HepG2 (cell line): ENCODE data around the gene LIF. TPM values are rescaled to one million over a fixed set of nuclear protein-coding genes. Genes with fewer than 3 reads are reported as not detected.

Source experiments
- ATAC-seq: fragments of 200-7000 bp; cut with Tn5 transposase; 3 replicates; pipeline ENCODE4 v1.9.1; 2020; ENCODE audit warnings: mild to moderate bottlenecking, moderate library complexity
- BruUV-seq: library from RNA; stranded (reverse); fragments of 400-500 nt; replicated peaks from 2 replicates; lab custom pipeline; 2021; lab: Mats Ljungman, UMichigan
- CTCF ChIA-PET: fragments of 300-600 bp; formaldehyde crosslinking; extraction: SDS; loops from one replicate; lab custom pipeline; 2021; ENCODE audit warnings: low total read pairs, inconsistent platforms, low intra/inter-chr PET ratio; lab: Yijun Ruan, JAX
- POLR2A ChIA-PET: fragments of 350-600 bp; sonication (Branson Sonifier 250); formaldehyde crosslinking; loops from one replicate; lab custom pipeline; 2020; ENCODE audit warnings: antibody characterized with exemption, inconsistent platforms; lab: Yijun Ruan, JAX
- DNase-seq: peaks from one replicate; pipeline ENCODE4 v3.0.0-alpha.2; 2015; ENCODE audit warnings: low spot score
- FAIRE-seq: peaks from 3 replicates; lab custom pipeline; 2011; peaks lifted over from hg19 to GRCh38; lab: Jason Lieb, UNC
- H2AFZ ChIP-seq: one replicate; pipeline ENCODE4 v1.6.1; 2011; ENCODE audit warnings: low read length, inconsistent platforms
- H3K27ac ChIP-seq: fragments of 300-600 bp; 3 replicates; pipeline ENCODE4 v1.8.0; 2011; ENCODE audit warnings: mixed run types, mild to moderate bottlenecking, mixed read lengths, low read length, inconsistent platforms; ENCODE audit not compliant: insufficient read depth; ENCODE audit errors: extremely low read length
- H3K27me3 ChIP-seq, 2 experiments: fragments of 200-600 bp in 1 of 2; 2 replicates in 1 of 2; 3 replicates in 1 of 2; pipeline versions ENCODE4 v1.6.0 to v1.8.0; 2011; ENCODE audit warnings: low read length in 2 of 2, mild to moderate bottlenecking in 2 of 2, moderate library complexity in 2 of 2, inconsistent platforms in 1 of 2; ENCODE audit not compliant: insufficient read depth in 2 of 2, control insufficient read depth in 1 of 2
- H3K36me3 ChIP-seq, 2 experiments: fragments of 200-600 bp in 1 of 2; replicated peaks in 1 of 2; 2 replicates in 1 of 2; 3 replicates in 1 of 2; pipeline versions ENCODE4 v1.5.1 to v1.8.0; 2011; ENCODE audit warnings: low read length in 2 of 2, inconsistent platforms in 1 of 2; ENCODE audit not compliant: insufficient read depth in 2 of 2, control insufficient read depth in 1 of 2
- H3K4me1 ChIP-seq: 2 replicates; pipeline ENCODE4 v1.5.1; 2012; ENCODE audit warnings: low read length, inconsistent platforms; ENCODE audit not compliant: insufficient read depth
- H3K4me2 ChIP-seq: 2 replicates; pipeline ENCODE4 v1.6.0; 2011; ENCODE audit warnings: low read depth, low read length, inconsistent platforms
- H3K4me3 ChIP-seq, 3 experiments: fragments of 200-600 bp in 1 of 3; sonication (generic), shearing (Covaris generic) in 1 of 3; replicated peaks in 1 of 3; 2 replicates each; pipeline ENCODE4 v1.5.1; 2011 to 2016; ENCODE audit warnings: low read length in 3 of 3, inconsistent platforms in 2 of 3, low read depth in 2 of 3, mild to moderate bottlenecking in 2 of 3, control low read depth in 1 of 3, mixed read lengths in 1 of 3; ENCODE audit not compliant: insufficient read depth in 1 of 3
- H3K79me2 ChIP-seq: one replicate; pipeline ENCODE4 v1.6.1; 2011; ENCODE audit warnings: low read length, inconsistent platforms; ENCODE audit not compliant: insufficient read depth
- H3K9ac ChIP-seq: 2 replicates; pipeline ENCODE4 v1.6.0; 2011; ENCODE audit warnings: mild to moderate bottlenecking, low read depth, low read length, inconsistent platforms; ENCODE audit not compliant: insufficient read depth
- H3K9me3 ChIP-seq: 2 replicates; pipeline ENCODE4 v1.5.1; 2012; ENCODE audit warnings: mild to moderate bottlenecking, low read length
- H4K20me1 ChIP-seq: 2 replicates; pipeline ENCODE4 v1.6.0; 2011; ENCODE audit warnings: inconsistent platforms, mild to moderate bottlenecking, low read length, moderate library complexity; ENCODE audit not compliant: insufficient read depth
- CENPX ChIP-seq: sonication (generic); formaldehyde crosslinking; IDR thresholded peaks from 2 replicates; pipeline ENCODE4 v1.9.0; 2021; ENCODE audit warnings: mild to moderate bottlenecking, missing genetic modification reagents, moderate library complexity
- DZIP1 ChIP-seq: sonication (generic); formaldehyde crosslinking; IDR thresholded peaks from 2 replicates; pipeline ENCODE4 v1.5.0; 2020; ENCODE audit warnings: mild to moderate bottlenecking, missing genetic modification reagents
- FOXJ3 ChIP-seq: sonication (generic); formaldehyde crosslinking; IDR thresholded peaks from 2 replicates; pipeline ENCODE4 v1.4.0; 2020; ENCODE audit warnings: missing genetic modification reagents, mild to moderate bottlenecking, borderline replicate concordance
- KMT2A ChIP-seq: sonication (generic); formaldehyde crosslinking; IDR thresholded peaks from 2 replicates; pipeline ENCODE4 v1.4.0; 2020; ENCODE audit warnings: missing genetic modification reagents
- MTF1 ChIP-seq: sonication (generic); formaldehyde crosslinking; IDR thresholded peaks from 2 replicates; pipeline ENCODE4 v1.5.0; 2020; ENCODE audit warnings: missing genetic modification reagents
- MZF1 ChIP-seq: sonication (generic); formaldehyde crosslinking; IDR thresholded peaks from 2 replicates; pipeline ENCODE4 v1.8.1; 2023; ENCODE audit warnings: mild to moderate bottlenecking, missing genetic modification reagents, borderline replicate concordance
- NR1H2 ChIP-seq: sonication (generic); formaldehyde crosslinking; IDR thresholded peaks from 2 replicates; pipeline ENCODE4 v1.8.1; 2022; ENCODE audit warnings: low read depth, missing genetic modification reagents, borderline replicate concordance
- PLRG1 ChIP-seq: fragments of 450-650 bp; conservative IDR thresholded peaks from 2 replicates; pipeline ENCODE4 v1.6.1; 2016
- TRAFD1 ChIP-seq: sonication (generic); formaldehyde crosslinking; IDR thresholded peaks from 2 replicates; pipeline ENCODE4 v1.5.1; 2020; ENCODE audit warnings: missing genetic modification reagents, mild to moderate bottlenecking, borderline replicate concordance
- ZBTB2 ChIP-seq: sonication (generic); formaldehyde crosslinking; IDR thresholded peaks from 2 replicates; pipeline ENCODE4 v1.8.0; 2022; ENCODE audit warnings: low read depth, missing genetic modification reagents
- ZNF432 ChIP-seq: sonication (generic); formaldehyde crosslinking; IDR thresholded peaks from 2 replicates; pipeline ENCODE4 v1.5.0; 2020; ENCODE audit warnings: missing genetic modification reagents, mild to moderate bottlenecking, borderline replicate concordance
- ZNF776 ChIP-seq: sonication (generic); formaldehyde crosslinking; IDR thresholded peaks from 2 replicates; pipeline ENCODE4 v1.4.0; 2020; ENCODE audit warnings: mild to moderate bottlenecking, missing genetic modification reagents
- ZNF780A ChIP-seq: sonication (generic); formaldehyde crosslinking; IDR thresholded peaks from 2 replicates; pipeline ENCODE4 v1.8.0; 2022; ENCODE audit warnings: mild to moderate bottlenecking, missing genetic modification reagents, moderate library complexity
- ZSCAN29 ChIP-seq: sonication (generic); formaldehyde crosslinking; conservative IDR thresholded peaks from 2 replicates; pipeline ENCODE4 v1.4.0; 2020; ENCODE audit warnings: mild to moderate bottlenecking, missing genetic modification reagents
- WGBS: methylation state at CpG from one replicate; pipeline ENCODE4 v1.1.6; 2017; ENCODE audit warnings: low lambda C conversion rate; 5-methylcytosine and 5-hydroxymethylcytosine counted together
- in situ Hi-C: cut with HindIII; loops from 2 replicates; pipeline ENCODE4 v1.10.0; 2017; ENCODE audit warnings: low pct_unique_long_range_greater_than_20kb; ENCODE audit not compliant: extremely low pct_ligation_motif_present
- intact Hi-C: fragments of 100-400 bp; cut with micrococcal nuclease; formaldehyde crosslinking; loops from one replicate; pipeline ENCODE4 v1.10.0; 2022; ENCODE audit not compliant: unreplicated experiment
- polyA plus RNA-seq, 8 experiments: library from polyadenylated mRNA; depleted of rRNA in 3 of 8; stranded (reverse) in 7 of 8; unstranded in 1 of 8; fragments of >200 nt; fragmentation: Illumina TruSeq in 4 of 8; extraction: Trizol in 4 of 8; gene quantifications; 2 replicates each; pipeline versions ENCODE4 v1.2.1 to v1.2.3, GENCODE V29; 2011 to 2016; ENCODE audit warnings: low read depth in 4 of 8, missing spikeins in 1 of 8, mixed read lengths in 1 of 8; ENCODE audit not compliant: insufficient read depth in 1 of 8
- total RNA-seq, 5 experiments: library from RNA; depleted of rRNA; stranded (reverse); fragments of >200 nt; fragmentation: Illumina TruSeq; extraction: Trizol; gene quantifications; 2 replicates each; pipeline ENCODE4 v1.2.3, GENCODE V29; 2016; ENCODE audit warnings: low read depth in 1 of 5
- TF ChIP-seq, protein P1 (sequence below): sonication (generic); formaldehyde crosslinking; IDR thresholded peaks from 2 replicates; pipeline ENCODE4 v1.5.0; 2020; ENCODE audit warnings: missing genetic modification reagents, mild to moderate bottlenecking, borderline replicate concordance
- TF ChIP-seq, protein P2 (sequence below): sonication (generic); formaldehyde crosslinking; IDR thresholded peaks from 2 replicates; pipeline ENCODE4 v1.4.0; 2020; ENCODE audit warnings: missing genetic modification reagents

Gene LIF
- total and polyA plus RNA-seq, 2 of the 13 experiments (the other 11 are each of a cell fraction or from before 2014, with no cell fraction given): 3.6 to 8.5 TPM

DNA sequence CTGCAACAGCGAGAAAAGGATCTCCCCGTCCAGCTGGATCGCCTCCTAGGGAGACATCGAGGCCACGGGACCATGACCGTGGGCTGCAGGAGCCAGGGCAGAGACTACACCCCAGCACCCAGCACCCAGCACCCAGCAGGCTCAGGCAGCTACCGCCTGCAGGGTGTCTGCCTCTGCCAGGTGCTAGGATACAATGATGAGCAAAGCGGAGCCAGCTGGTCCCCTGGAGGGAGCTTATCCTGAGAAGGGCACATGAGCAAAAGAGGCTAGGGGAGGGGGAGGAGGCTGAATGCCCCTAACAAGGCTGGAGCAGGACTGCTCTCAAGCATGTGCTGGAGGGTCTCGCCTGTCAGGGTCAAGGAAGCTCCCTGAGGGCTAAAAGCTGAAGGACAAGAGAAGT lies 47.5 kb upstream of the LIF start (continued):
- TF ChIP-seq, protein P1, sequence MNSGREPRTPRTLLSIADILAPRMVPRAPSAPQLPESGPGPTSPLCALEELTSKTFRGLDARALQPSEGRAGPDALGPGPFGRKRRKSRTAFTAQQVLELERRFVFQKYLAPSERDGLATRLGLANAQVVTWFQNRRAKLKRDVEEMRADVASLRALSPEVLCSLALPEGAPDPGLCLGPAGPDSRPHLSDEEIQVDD: no peak
- TF ChIP-seq MTF1 (no peak), TRAFD1 (CRISPR knock-in tag) (no peak), NR1H2 (no peak)

DNA sequence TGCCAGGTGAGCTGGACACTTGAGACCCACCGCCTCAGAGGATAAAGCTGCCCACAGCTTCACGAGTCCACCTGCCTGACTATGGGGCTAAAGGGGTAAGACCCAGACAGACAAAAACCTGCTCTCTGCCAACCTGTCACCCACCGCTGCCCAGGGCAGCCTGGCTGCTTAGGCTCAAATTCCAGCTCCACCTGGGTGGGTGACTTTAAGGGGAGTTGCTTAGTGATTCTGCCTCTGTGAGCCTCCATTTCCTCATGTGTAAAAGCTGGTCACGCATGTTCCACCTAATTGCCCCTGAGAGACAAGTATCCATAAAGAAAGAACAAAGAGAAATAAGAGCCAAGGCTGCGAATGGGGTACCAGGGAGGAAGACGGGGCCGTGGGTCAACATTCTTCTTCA lies 46.5 kb upstream of the LIF start:
- Histone ChIP-seq H3K4me2 (no peak overlapping the region), H3K9ac (no peak overlapping the region), H3K27ac (no peak overlapping the region), H3K27me3 (no peaks in the 10 kb centered on the region; a peak in 1 of 5 replicates), H2AFZ (no peak overlapping the region), H3K4me3 (no peak overlapping the region), H3K79me2 (no peaks in the 10 kb centered on the region), H3K36me3 (peaks cover 6 to 12% of the 10 kb centered on the region in 2 experiments; a peak in 2 of 5 replicates), H3K4me1 (peaks cover 27% of the 10 kb centered on the region), H4K20me1 (no peaks in the 10 kb centered on the region), H3K9me3 (no peaks in the 10 kb centered on the region)
- intact Hi-C loops (no loop called here), in situ Hi-C loops (no loop called here)
- ATAC-seq (no peak), DNase-seq (no peak), FAIRE-seq (no peak)
- ChIA-PET POLR2A (no interaction called here), CTCF (no interaction called here)
- BruUV-seq: no TSS peak
- WGBS: 93% methylated on average over 5 of the region's 7 CpGs
- TF ChIP-seq DZIP1 (no peak), ZSCAN29 (CRISPR knock-in tag) (no peak), ZNF432 (CRISPR knock-in tag) (no peak), FOXJ3 (no peak), ZBTB2 (CRISPR knock-in tag) (no peak), KMT2A (CRISPR knock-in tag) (no peak), PLRG1 (no peak), CENPX (CRISPR knock-in tag) (no peak), MZF1 (CRISPR knock-in tag) (no peak), ZNF780A (CRISPR knock-in tag) (no peak), ZNF776 (no peak)
- TF ChIP-seq, protein P2, sequence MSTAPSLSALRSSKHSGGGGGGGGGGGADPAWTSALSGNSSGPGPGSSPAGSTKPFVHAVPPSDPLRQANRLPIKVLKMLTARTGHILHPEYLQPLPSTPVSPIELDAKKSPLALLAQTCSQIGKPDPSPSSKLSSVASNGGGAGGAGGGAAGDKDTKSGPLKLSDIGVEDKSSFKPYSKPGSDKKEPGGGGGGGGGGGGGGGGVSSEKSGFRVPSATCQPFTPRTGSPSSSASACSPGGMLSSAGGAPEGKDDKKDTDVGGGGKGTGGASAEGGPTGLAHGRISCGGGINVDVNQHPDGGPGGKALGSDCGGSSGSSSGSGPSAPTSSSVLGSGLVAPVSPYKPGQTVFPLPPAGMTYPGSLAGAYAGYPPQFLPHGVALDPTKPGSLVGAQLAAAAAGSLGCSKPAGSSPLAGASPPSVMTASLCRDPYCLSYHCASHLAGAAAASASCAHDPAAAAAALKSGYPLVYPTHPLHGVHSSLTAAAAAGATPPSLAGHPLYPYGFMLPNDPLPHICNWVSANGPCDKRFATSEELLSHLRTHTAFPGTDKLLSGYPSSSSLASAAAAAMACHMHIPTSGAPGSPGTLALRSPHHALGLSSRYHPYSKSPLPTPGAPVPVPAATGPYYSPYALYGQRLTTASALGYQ: no peak
